GM12878 (cell line): ENCODE data around the gene TRAF3IP3. TPM values are rescaled to one million over a fixed set of nuclear protein-coding genes. Genes with fewer than 3 reads are reported as not detected.

Experiments used
- MTA3 ChIP-seq: IDR thresholded peaks from 2 replicates; pipeline ENCODE4 v1.6.1; 2012; ENCODE audit warnings: low read length, inconsistent platforms, borderline replicate concordance
- SMC3 ChIP-seq: IDR thresholded peaks from 2 replicates; pipeline ENCODE4 v1.6.1; 2011; ENCODE audit warnings: low read length, improper control_type of control experiment, borderline replicate concordance
- TAF1 ChIP-seq: IDR thresholded peaks from 2 replicates; pipeline ENCODE4 v1.6.1; 2011; ENCODE audit warnings: mild to moderate bottlenecking, low read depth, low read length, borderline replicate concordance
- polyA plus RNA-seq, 11 experiments: library from polyadenylated mRNA; depleted of rRNA in 4 of 11; unstranded in 6 of 11; stranded (reverse) in 5 of 11; fragments of >200 nt; fragmentation: Nextera tagmentation in 4 of 11; fragmentation: Illumina TruSeq in 1 of 11; extraction: Ambion mirVana in 4 of 11; extraction: Trizol in 1 of 11; gene quantifications; 1 replicate in 1 of 11; 2 replicates in 10 of 11; pipeline versions ENCODE4 v1.2.1 to v1.2.3, GENCODE V29; 2011 to 2016; ENCODE audit warnings: inconsistent platforms in 2 of 11, missing spikeins in 2 of 11, low read depth in 1 of 11
- total RNA-seq, 4 experiments: library from RNA; depleted of rRNA in 3 of 4; stranded (reverse); fragments of >200 nt in 3 of 4; fragmentation: Illumina TruSeq in 1 of 4; extraction: Trizol in 1 of 4; gene quantifications; 2 replicates each; pipeline versions ENCODE4 v1.2.1 to v1.2.3, GENCODE V29; 2013 to 2021
- TF ChIP-seq, protein P1 (sequence below): fragments of 450-650 bp; IDR thresholded peaks from 2 replicates; pipeline ENCODE4 v1.6.1; 2017; ENCODE audit warnings: mild to moderate bottlenecking, low read depth, inconsistent platforms; ENCODE audit not compliant: poor library complexity, severe bottlenecking
- TF ChIP-seq, protein P2 (sequence below): fragments of 450-650 bp; IDR thresholded peaks from 2 replicates; pipeline ENCODE4 v1.6.1; 2016; ENCODE audit warnings: mild to moderate bottlenecking, moderate library complexity, borderline replicate concordance
- TF ChIP-seq, protein P3 (sequence below): fragments of 450-650 bp; IDR thresholded peaks from 2 replicates; pipeline ENCODE4 v1.6.1; 2017; ENCODE audit warnings: mild to moderate bottlenecking

TRAF3IP3 gene
- total and polyA plus RNA-seq, 10 of the 15 experiments (the other 5 are each of a cell fraction or from before 2014, with no cell fraction given): 61.6 to 121 (median 96.5) TPM

- TF ChIP-seq, protein P1, sequence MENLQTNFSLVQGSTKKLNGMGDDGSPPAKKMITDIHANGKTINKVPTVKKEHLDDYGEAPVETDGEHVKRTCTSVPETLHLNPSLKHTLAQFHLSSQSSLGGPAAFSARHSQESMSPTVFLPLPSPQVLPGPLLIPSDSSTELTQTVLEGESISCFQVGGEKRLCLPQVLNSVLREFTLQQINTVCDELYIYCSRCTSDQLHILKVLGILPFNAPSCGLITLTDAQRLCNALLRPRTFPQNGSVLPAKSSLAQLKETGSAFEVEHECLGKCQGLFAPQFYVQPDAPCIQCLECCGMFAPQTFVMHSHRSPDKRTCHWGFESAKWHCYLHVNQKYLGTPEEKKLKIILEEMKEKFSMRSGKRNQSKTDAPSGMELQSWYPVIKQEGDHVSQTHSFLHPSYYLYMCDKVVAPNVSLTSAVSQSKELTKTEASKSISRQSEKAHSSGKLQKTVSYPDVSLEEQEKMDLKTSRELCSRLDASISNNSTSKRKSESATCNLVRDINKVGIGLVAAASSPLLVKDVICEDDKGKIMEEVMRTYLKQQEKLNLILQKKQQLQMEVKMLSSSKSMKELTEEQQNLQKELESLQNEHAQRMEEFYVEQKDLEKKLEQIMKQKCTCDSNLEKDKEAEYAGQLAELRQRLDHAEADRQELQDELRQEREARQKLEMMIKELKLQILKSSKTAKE: no peak
- TF ChIP-seq, protein P2, sequence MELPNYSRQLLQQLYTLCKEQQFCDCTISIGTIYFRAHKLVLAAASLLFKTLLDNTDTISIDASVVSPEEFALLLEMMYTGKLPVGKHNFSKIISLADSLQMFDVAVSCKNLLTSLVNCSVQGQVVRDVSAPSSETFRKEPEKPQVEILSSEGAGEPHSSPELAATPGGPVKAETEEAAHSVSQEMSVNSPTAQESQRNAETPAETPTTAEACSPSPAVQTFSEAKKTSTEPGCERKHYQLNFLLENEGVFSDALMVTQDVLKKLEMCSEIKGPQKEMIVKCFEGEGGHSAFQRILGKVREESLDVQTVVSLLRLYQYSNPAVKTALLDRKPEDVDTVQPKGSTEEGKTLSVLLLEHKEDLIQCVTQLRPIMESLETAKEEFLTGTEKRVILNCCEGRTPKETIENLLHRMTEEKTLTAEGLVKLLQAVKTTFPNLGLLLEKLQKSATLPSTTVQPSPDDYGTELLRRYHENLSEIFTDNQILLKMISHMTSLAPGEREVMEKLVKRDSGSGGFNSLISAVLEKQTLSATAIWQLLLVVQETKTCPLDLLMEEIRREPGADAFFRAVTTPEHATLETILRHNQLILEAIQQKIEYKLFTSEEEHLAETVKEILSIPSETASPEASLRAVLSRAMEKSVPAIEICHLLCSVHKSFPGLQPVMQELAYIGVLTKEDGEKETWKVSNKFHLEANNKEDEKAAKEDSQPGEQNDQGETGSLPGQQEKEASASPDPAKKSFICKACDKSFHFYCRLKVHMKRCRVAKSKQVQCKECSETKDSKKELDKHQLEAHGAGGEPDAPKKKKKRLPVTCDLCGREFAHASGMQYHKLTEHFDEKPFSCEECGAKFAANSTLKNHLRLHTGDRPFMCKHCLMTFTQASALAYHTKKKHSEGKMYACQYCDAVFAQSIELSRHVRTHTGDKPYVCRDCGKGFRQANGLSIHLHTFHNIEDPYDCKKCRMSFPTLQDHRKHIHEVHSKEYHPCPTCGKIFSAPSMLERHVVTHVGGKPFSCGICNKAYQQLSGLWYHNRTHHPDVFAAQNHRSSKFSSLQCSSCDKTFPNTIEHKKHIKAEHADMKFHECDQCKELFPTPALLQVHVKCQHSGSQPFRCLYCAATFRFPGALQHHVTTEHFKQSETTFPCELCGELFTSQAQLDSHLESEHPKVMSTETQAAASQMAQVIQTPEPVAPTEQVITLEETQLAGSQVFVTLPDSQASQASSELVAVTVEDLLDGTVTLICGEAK: no peak
- no peak for TF ChIP-seq TAF1
- TF ChIP-seq MTA3: no peak
- TF ChIP-seq, protein P3, sequence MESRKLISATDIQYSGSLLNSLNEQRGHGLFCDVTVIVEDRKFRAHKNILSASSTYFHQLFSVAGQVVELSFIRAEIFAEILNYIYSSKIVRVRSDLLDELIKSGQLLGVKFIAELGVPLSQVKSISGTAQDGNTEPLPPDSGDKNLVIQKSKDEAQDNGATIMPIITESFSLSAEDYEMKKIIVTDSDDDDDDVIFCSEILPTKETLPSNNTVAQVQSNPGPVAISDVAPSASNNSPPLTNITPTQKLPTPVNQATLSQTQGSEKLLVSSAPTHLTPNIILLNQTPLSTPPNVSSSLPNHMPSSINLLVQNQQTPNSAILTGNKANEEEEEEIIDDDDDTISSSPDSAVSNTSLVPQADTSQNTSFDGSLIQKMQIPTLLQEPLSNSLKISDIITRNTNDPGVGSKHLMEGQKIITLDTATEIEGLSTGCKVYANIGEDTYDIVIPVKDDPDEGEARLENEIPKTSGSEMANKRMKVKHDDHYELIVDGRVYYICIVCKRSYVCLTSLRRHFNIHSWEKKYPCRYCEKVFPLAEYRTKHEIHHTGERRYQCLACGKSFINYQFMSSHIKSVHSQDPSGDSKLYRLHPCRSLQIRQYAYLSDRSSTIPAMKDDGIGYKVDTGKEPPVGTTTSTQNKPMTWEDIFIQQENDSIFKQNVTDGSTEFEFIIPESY: no peak
- no peak for TF ChIP-seq SMC3
Observed at GRCh38 chr1:209786146-209786545, 30.3 kb downstream of the TRAF3IP3 start (continued).
